ENCODE data around the gene KRT6B.

KRT6B gene

GRCh38 chr12:52487211-52487610, 35.3 kb upstream of the KRT6B start:
- no peak for DNase-seq (ENCODE audit: low read depth)
- TF ChIP-seq CTCF (IDR thresholded peaks at IDR 0.05; ENCODE audit: low read depth, low read length, missing control alignments) = no peak

DNA sequence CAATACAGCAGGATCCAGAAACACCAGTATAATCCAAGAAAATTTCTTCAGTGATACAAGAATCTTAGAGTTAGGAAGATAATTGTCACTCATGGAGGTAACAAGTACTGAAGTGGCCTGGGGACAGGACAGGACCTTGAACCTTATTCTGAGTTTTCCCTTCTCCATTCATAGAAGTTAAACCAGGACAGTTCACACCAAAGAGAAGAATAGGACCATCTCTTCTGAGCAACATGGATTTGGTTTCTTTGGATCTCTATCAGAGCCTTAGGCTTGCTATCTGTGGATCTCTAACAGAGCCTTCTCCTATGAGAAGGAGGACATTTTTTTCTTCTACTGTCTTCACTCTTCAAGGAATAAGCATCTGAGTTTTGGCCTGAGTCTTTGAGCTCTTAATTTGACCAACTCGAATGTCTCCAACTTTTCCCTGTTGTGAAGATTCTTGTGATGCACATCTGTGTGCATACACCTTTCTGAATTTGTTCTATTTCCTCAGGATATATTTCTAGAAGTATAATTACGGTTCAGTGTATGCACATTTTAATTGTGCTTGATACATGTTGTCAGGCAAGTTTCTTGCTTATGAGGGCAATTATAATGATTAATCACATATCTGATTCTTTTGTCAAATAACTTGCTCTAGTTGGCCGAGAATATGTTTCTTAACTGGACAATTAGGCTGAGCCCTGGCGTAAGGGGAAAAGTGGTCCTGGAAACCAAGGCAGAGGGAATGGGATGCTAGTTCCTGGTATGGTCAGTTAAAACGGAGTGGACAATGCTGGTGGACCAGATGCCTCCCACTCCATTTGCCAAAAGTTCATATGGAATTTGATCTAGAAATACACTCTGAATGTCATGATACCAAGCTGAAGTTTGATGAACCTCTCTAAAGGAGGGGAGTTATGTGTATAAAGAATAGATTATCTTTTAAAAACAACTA, 34.5 kb upstream of the KRT6B start:
- DNase-seq (ENCODE audit: low read depth) = no peak
- no peak for TF ChIP-seq CTCF (IDR thresholded peaks at IDR 0.05; ENCODE audit: low read depth, low read length, missing control alignments)
- H3K4me3 ChIP-seq (ENCODE audit: low read depth, low read length) = no peak overlapping the region

More at GRCh38 chr12:52487211-52487610, 35.3 kb upstream of the KRT6B start:
- no peak overlapping the region for H3K4me3 ChIP-seq (ENCODE audit: low read depth, low read length)

DNA sequence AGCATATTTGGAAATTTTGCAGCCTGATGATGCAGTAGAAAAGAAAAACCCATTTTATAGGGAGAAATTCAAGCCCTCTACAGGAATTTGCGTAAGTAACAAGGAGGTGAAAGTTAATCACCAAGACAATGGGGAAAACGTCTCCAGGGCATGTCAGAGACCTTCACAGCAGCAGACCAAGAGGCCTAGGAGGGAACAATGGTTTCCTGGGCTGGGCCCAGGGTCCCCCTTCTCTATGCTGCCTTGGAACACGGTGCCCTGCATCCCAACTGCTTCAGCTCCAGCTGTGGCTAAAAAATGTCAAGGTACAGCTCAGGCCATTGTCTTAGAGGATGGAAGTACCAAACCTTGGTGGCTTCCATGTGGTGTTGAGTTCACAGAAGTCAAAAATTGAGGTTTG, 28.1 kb upstream of the KRT6B start:
- no peak for DNase-seq (ENCODE audit: low read depth)
- no peak for TF ChIP-seq CTCF (IDR thresholded peaks at IDR 0.05; ENCODE audit: low read depth, low read length, missing control alignments)
- no peak overlapping the region for H3K4me3 ChIP-seq (ENCODE audit: low read depth, low read length)

DNA sequence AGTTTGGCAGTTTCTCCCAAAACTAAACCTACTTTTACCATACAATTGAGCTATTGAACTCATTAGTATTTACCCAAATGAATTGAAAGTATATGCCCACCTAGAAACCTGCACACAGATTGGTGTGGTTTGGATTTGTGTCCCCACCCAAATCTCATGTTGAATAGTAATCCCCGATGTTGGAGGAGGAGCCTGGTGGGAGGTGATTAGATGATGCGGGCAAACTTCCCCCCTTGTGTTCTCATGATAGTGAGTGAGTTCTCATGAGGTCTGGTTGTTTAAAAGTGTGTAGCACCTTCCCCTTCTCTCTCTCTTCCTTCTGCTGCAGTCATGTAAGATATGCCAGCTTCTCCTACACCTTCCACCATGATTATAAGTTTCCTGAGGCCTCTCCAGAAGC, 25.7 kb upstream of the KRT6B start:
- no peak overlapping the region for H3K4me3 ChIP-seq (ENCODE audit: low read depth, low read length)
- no peak for TF ChIP-seq CTCF (IDR thresholded peaks at IDR 0.05; ENCODE audit: low read depth, low read length, missing control alignments)
- DNase-seq (ENCODE audit: low read depth) = no peak

DNA sequence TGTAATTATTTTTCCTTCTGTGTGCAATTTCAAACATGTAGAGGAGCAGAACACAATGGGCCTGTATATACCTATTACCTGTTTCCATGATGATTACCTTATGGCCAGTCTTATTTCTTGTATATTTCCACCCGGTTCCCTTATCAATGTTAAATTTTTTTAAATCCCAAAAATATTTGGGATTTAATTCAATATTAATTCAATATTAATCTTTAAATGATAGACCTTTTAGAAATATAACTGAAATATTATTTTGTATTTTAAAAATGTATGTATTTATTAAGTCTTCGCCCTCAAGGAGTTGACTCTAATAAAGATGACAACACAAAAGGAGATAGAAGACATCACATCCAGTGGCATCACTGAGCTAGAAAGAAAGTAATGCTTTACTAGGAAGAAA, 22.3 kb upstream of the KRT6B start:
- H3K4me3 ChIP-seq (ENCODE audit: low read depth, low read length) = no peak overlapping the region
- no peak for TF ChIP-seq CTCF (IDR thresholded peaks at IDR 0.05; ENCODE audit: low read depth, low read length, missing control alignments)
- DNase-seq (ENCODE audit: low read depth) = no peak

DNA sequence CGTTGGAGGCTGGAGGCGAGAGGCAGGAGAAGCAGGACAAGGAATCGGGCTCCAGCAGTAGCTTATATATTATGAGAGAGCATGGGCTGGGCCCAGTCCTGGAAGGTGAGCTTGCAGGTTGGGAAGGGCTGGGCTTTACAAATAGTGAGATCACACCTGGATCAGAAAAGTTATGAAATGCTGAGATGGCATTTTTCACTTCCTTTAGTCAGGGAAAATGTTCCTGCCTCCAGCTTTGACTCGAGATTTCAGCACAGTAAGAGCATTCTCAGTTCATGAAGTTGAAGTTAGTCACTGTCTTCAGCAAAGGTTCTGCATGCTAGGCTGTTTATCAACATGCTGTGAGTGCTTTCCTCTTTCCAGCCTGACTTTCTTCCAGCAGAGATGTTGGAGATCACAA, 21.8 kb upstream of the KRT6B start, which contains the start of gene KRT6C:
Gene KRT6C (minus strand): TSS at position 38 of the 400 bp plus-strand sequence. CDS start 68 bp downstream, outside the sequence.
- DNase-seq (ENCODE audit: low read depth) = no peak
- no peak for TF ChIP-seq CTCF (IDR thresholded peaks at IDR 0.05; ENCODE audit: low read depth, low read length, missing control alignments)
- H3K4me3 ChIP-seq (ENCODE audit: low read depth, low read length) = no peak within 1 kb of the TSS

Data from GM12864 (cell line).